AG04449 (cell line): Measurements from ENCODE around the gene TRAPPC14.
"Not testable (repeated sequence)": the region's sequence is repeated elsewhere in the genome, so short reads cannot be mapped to it uniquely, and the experiment has no call there.

ENCODE experiments used
- CTCF ChIA-PET: fragments of 350-600 bp; formaldehyde crosslinking; extraction: SDS; loops from one replicate; lab custom pipeline; 2021; ENCODE audit warnings: antibody characterized with exemption; lab: Yijun Ruan, JAX
- POLR2A ChIA-PET: fragments of 400-600, 350-600 bp; formaldehyde crosslinking; extraction: SDS; loops from one replicate; lab custom pipeline; 2020; ENCODE audit warnings: antibody characterized with exemption, inconsistent platforms; lab: Yijun Ruan, JAX
- DNase-seq: peaks from one replicate; pipeline ENCODE4 v3.0.0-alpha.2; 2010; ENCODE audit warnings: low read depth, low spot score
- H3K4me3 ChIP-seq: 2 replicates; pipeline ENCODE4 v1.5.1; 2011; ENCODE audit warnings: low read depth, mild to moderate bottlenecking, control low read depth, low read length
- CTCF ChIP-seq: IDR thresholded peaks from one replicate; pipeline ENCODE4 v1.5.1; 2011; ENCODE audit warnings: mild to moderate bottlenecking, moderate library complexity, low read length, control low read depth, inconsistent platforms; ENCODE audit not compliant: insufficient read depth; ENCODE audit errors: missing control alignments

TRAPPC14 gene

DNA sequence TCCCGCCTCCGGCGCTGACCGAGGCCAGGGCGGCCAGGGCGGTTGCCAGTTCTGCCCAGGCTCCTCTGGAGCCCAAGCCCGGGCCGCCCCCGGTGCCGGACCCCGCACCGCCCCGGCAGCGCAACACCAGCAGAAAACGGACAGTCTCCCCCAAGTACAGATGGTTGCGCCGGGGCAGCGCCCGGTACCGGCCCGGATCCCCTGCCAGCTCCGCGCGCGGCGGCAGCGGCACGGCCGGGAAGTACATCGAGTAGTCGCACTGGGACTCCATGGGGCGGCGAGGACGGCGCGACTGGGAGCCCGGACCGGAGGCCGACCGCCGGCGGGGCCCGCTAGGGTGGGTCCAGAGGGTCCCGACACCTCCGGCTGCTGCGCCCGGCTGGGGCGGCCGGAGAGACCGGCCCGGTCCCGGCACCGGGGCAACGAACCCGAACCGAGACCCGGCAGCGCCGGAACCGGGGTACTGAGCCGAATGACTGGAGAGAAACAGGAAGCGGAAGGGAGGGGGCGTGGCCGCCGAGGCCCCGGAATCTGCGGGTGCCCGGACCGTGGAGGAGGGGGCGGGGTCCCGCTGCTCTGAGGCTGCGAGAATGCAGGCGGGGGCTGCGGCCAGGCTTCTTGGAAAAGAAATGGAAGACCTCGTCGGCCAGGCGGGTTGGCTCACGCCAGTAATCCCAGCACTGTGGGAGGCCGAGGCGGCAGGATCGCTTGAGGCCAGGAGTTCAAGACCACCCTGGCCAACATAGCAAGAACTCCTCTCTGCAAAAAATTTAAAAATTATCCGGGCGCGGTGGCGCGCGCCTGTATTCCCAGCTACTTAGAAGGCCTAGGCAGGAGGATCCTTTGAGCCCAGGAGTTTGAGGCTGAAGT lies at the start of gene TRAPPC14:
TRAPPC14 (minus strand) TSS at position 495 of the 870 bp plus-strand sequence; CDS start at position 271, 224 bp downstream.
- POLR2A ChIA-PET: interaction anchor here (1.0 to 1.3 kb wide), 3 partner anchors 10 to 17 kb away, joined by 3 to 9 read pairs (median 3); partner anchors contain the start of gene LAMTOR4

DNA sequence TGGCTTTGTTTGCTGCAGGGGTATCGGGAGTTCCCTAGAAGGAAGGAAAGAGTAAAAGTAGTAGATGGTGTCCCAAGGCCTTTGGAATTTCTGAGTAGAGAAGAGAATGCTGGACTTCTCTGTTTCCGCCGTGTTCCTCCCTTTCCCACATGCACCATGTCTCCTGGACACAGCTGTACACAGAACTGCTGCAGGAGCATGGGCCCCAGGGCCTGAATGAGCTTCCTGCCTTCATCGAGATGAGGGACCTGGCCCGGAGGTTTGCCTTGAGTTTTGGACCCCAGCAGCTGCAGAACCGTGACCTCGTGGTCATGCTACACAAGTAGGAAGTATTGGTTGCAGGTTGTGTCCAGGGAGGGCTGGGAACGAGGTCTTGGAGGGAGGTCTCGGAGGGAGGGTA lies 45.9 kb upstream of the TRAPPC14 start:
- H3K4me3 ChIP-seq: no peak overlapping the region
- DNase-seq: no peak
- TF ChIP-seq CTCF: no peak
- ChIA-PET POLR2A (no interaction called here), CTCF (interaction anchor here (0.9 to 1.5 kb wide), 3 partner anchors 14 to 74 kb away, joined by 3 to 5 read pairs (median 4); no protein-coding TSS in a partner anchor)

More for the DNA sequence above, at the start of gene TRAPPC14:
- CTCF ChIA-PET: interaction anchor here (1.1 to 5.1 kb wide), 3 partner anchors 9 to 27 kb away, joined by 3 to 31 read pairs (median 3); no protein-coding TSS in a partner anchor
- no peak for DNase-seq
- no peak for TF ChIP-seq CTCF
- H3K4me3 ChIP-seq: peak within 1 kb of the TSS; percentile 71

GRCh38 chr7:100200693-100201092 lies 42.2 kb upstream of the TRAPPC14 start:
- no peak for TF ChIP-seq CTCF
- ChIA-PET POLR2A (no interaction called here), CTCF (interaction anchor here (1.5 to 4.7 kb wide), 2 partner anchors 11 to 68 kb away, joined by 4 to 29 read pairs; no protein-coding TSS in a partner anchor)
- H3K4me3 ChIP-seq: no peak overlapping the region
- no peak for DNase-seq

GRCh38 chr7:100198266-100198665 lies 39.7 kb upstream of the TRAPPC14 start:
- no peak for DNase-seq
- CTCF ChIA-PET: interaction anchor here (2.6 to 4.7 kb wide), 2 partner anchors 9 to 66 kb away, joined by 10 to 29 read pairs; no protein-coding TSS in a partner anchor
- no peak for TF ChIP-seq CTCF
- POLR2A ChIA-PET: no interaction called here
- H3K4me3 ChIP-seq: no peak overlapping the region

DNA sequence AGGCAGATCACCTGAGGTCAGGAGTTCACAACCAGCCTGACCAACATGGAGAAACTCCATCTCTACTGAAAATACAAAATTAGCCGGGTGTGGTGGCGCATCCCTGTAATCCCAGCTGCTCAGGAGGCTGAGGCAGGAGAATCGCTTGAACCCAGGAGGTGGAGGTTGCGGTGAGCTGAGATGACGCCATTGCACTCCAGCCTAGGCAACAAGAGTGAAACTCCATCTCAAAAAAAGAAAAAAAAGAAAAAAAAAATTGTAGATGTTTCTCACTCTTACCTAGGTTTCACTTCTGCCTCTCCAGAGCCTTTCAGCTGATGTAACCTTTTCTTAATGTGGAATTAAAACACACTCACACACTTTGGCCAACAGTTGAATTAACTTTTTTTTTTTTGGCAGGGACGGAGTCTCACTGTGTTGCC lies 37.4 kb upstream of the TRAPPC14 start:
- H3K4me3 ChIP-seq, DNase-seq, POLR2A ChIA-PET: not testable (repeated sequence)
- CTCF ChIA-PET: interaction anchor here (3.6 kb wide), 1 partner anchor 64 kb away, joined by 25 read pairs; no protein-coding TSS in a partner anchor

DNA sequence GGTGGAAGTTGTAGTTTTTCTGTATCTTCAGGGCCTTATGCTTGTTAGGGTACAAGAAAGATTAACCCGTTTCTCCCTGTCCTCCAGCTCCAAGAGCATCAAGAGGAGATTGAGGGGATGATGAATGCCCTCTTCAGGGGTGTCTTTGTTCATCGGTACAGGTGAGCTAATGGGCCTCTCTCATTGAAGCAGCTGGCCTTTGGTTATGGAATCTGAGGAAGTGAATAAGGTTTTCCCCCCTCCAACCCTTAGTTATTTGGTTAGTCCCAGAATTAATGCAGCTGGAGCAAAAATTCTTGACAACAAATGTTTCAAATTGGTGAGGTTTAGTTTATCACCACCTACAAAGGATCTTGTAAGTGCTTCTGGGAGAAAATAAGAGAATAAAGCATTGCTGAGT lies 36.7 kb upstream of the TRAPPC14 start:
- ChIA-PET POLR2A (no interaction called here), CTCF (interaction anchor here (0.7 to 3.6 kb wide), 3 partner anchors 9 to 64 kb away, joined by 3 to 25 read pairs (median 3); no protein-coding TSS in a partner anchor)
- no peak overlapping the region for H3K4me3 ChIP-seq
- TF ChIP-seq CTCF: no peak
- no peak for DNase-seq
